ENCODE measurements around the gene LHX1. TPM values are rescaled to one million over a fixed set of nuclear protein-coding genes. Genes with fewer than 3 reads are reported as not detected.

Gene LHX1
- total RNA-seq, 2 donors from 2014 or later = 85.9 to 259 TPM

GRCh38 chr17:36894177-36894576 lies 43.1 kb upstream of the LHX1 start:
- Histone ChIP-seq H3K4me1 (ENCODE audit: control insufficient read depth, insufficient read depth, low read length) (peaks cover 7% of the 10 kb centered on the region), H3K27ac (ENCODE audit: low read depth, low read length) (no peak overlapping the region), H3K27me3 (ENCODE audit: control insufficient read depth, insufficient read depth, low read length, poor library complexity, severe bottlenecking) (no peaks in the 10 kb centered on the region), H3K36me3 (ENCODE audit: control insufficient read depth, insufficient read depth, low read length) (no peaks in the 10 kb centered on the region), H3K9me3 (ENCODE audit: control insufficient read depth, low read length) (no peaks in the 10 kb centered on the region), H3K9ac (ENCODE audit: extremely low read depth, low read length, poor library complexity, severe bottlenecking) (no peak overlapping the region), H3K4me3 (ENCODE audit: low read length) (no peak overlapping the region)
- Mint-ChIP-seq H3K36me3 (ENCODE audit: low read depth) (peaks cover 1% of the 10 kb centered on the region), H3K4me3 (no peak overlapping the region), H3K9me3 (no peaks in the 10 kb centered on the region), H3K4me1 (peaks cover 22% of the 10 kb centered on the region), H3K27ac (no peak overlapping the region), H3K27me3 (ENCODE audit: insufficient read depth) (peaks cover 5% of the 10 kb centered on the region)
- DNase-seq = no peak
- TF ChIP-seq, protein P1, sequence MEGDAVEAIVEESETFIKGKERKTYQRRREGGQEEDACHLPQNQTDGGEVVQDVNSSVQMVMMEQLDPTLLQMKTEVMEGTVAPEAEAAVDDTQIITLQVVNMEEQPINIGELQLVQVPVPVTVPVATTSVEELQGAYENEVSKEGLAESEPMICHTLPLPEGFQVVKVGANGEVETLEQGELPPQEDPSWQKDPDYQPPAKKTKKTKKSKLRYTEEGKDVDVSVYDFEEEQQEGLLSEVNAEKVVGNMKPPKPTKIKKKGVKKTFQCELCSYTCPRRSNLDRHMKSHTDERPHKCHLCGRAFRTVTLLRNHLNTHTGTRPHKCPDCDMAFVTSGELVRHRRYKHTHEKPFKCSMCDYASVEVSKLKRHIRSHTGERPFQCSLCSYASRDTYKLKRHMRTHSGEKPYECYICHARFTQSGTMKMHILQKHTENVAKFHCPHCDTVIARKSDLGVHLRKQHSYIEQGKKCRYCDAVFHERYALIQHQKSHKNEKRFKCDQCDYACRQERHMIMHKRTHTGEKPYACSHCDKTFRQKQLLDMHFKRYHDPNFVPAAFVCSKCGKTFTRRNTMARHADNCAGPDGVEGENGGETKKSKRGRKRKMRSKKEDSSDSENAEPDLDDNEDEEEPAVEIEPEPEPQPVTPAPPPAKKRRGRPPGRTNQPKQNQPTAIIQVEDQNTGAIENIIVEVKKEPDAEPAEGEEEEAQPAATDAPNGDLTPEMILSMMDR (conservative IDR thresholded peaks at IDR 0.05) = no peak
- 89 to 95% methylated on average over 5 to 9 of the region's 9 CpGs for WGBS, 2 experiments (ENCODE audit: insufficient coverage in 1 of 2, insufficient read length in 1 of 2)

GRCh38 chr17:36894925-36895324 lies 42.4 kb upstream of the LHX1 start:
- Mint-ChIP-seq H3K27me3 (ENCODE audit: insufficient read depth) (peaks cover 5% of the 10 kb centered on the region), H3K9me3 (no peaks in the 10 kb centered on the region), H3K36me3 (ENCODE audit: low read depth) (peaks cover 1% of the 10 kb centered on the region), H3K4me3 (no peak overlapping the region), H3K4me1 (peaks cover 18% of the 10 kb centered on the region), H3K27ac (no peak overlapping the region)
- Histone ChIP-seq H3K36me3 (ENCODE audit: control insufficient read depth, insufficient read depth, low read length) (no peaks in the 10 kb centered on the region), H3K4me3 (ENCODE audit: low read length) (no peak overlapping the region), H3K9ac (ENCODE audit: extremely low read depth, low read length, poor library complexity, severe bottlenecking) (no peak overlapping the region), H3K9me3 (ENCODE audit: control insufficient read depth, low read length) (no peaks in the 10 kb centered on the region), H3K27ac (ENCODE audit: low read depth, low read length) (no peak overlapping the region), H3K4me1 (ENCODE audit: control insufficient read depth, insufficient read depth, low read length) (peaks cover 4% of the 10 kb centered on the region), H3K27me3 (ENCODE audit: control insufficient read depth, insufficient read depth, low read length, poor library complexity, severe bottlenecking) (no peaks in the 10 kb centered on the region)
- 92 to 97% methylated on average over 5 of the region's 5 CpGs for WGBS, 2 experiments (ENCODE audit: insufficient coverage in 1 of 2, insufficient read length in 1 of 2)
- no peak for DNase-seq
- TF ChIP-seq, protein P1 (conservative IDR thresholded peaks at IDR 0.05) = no peak

DNA sequence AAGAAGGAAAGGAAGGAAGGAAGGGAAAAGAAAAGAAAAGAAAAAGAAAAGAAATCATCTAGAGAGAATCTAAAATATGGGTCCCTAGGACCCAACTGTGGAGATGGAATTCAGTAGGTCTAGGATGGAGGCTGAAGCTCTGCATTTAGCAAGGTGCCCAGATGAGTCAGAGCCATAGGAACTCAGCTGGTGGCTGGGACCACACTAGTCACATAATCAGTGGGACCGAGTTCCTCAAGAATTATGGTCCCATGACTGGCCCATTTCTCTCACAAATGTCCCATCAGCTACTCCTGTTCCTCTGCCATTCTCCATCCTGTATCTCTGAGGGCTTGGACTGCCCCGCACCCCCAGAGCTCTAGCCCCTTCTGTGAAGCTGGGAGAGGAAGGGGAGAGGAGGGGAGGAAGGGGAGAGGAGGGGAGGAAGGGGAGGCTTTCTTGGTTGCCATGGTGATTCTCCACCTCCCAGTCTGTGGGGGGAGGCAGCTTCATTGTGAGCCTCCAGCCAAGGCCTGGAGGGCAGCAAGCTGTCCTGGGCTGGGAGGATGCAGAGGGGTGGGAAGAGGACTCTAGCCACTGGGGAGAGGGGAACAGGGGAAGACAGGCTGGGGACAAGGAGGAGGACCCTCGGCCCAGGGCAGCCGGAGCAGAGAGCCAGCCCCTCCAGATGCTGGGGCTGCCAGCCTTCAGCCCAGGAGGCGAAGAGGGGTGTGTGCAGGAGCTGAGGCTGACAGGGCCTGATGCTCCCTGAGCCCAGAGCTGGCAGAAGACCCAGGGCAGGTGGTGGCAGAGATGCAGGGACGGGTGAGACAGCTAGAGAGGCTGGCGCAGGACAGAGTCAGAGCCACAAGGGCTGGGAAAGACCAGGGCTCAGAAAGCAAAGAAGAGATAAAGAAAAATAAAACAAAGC lies 37.8 kb upstream of the LHX1 start:
- H3K36me3 Mint-ChIP-seq (ENCODE audit: low read depth) = peaks cover 1% of the 10 kb centered on the region
- peaks cover 3% of the 10 kb centered on the region for H3K27me3 Mint-ChIP-seq (ENCODE audit: insufficient read depth)
- no peak overlapping the region for H3K27ac Mint-ChIP-seq
- Histone ChIP-seq H3K36me3 (ENCODE audit: control insufficient read depth, insufficient read depth, low read length) (no peaks in the 10 kb centered on the region), H3K4me1 (ENCODE audit: control insufficient read depth, insufficient read depth, low read length) (no peaks in the 10 kb centered on the region), H3K4me3 (ENCODE audit: low read length) (no peak overlapping the region), H3K9me3 (ENCODE audit: control insufficient read depth, low read length) (no peaks in the 10 kb centered on the region), H3K27me3 (ENCODE audit: control insufficient read depth, insufficient read depth, low read length, poor library complexity, severe bottlenecking) (no peaks in the 10 kb centered on the region), H3K27ac (ENCODE audit: low read depth, low read length) (peak overlapping the region; percentile 63), H3K9ac (ENCODE audit: extremely low read depth, low read length, poor library complexity, severe bottlenecking) (no peak overlapping the region)
- H3K4me1 Mint-ChIP-seq = peaks cover 4% of the 10 kb centered on the region
- H3K9me3 Mint-ChIP-seq = no peaks in the 10 kb centered on the region
- DNase-seq = peak; percentile 70
- TF ChIP-seq, protein P1 (conservative IDR thresholded peaks at IDR 0.05) = no peak
- WGBS, 2 experiments (ENCODE audit: insufficient coverage in 1 of 2, insufficient read length in 1 of 2) = 89 to 100% methylated on average over 1 to 7 of the region's 7 CpGs
- no peak overlapping the region for H3K4me3 Mint-ChIP-seq
